IMR-90 (cell line): Measurements from ENCODE around the gene HIGD1C. TPM values are rescaled to one million over a fixed set of nuclear protein-coding genes. Genes with fewer than 3 reads are reported as not detected.

Experiments
- ATAC-seq: fragments of 200-7000 bp; cut with Tn5 transposase; 2 replicates; pipeline ENCODE4 v1.9.1; 2020; ENCODE audit warnings: low read depth, mild to moderate bottlenecking, moderate library complexity
- BruUV-seq: library from RNA; stranded (reverse); fragments of 400-500 nt; replicated peaks from 2 replicates; lab custom pipeline; 2021; lab: Mats Ljungman, UMichigan
- CTCF ChIA-PET: fragments of 300-600 bp; formaldehyde crosslinking; extraction: SDS; loops from one replicate; lab custom pipeline; 2021; ENCODE audit warnings: antibody characterized with exemption; lab: Yijun Ruan, JAX
- POLR2A ChIA-PET: fragments of 300-600 bp; sonication (Branson Sonifier 250); formaldehyde crosslinking; loops from one replicate; lab custom pipeline; 2022; ENCODE audit warnings: antibody characterized with exemption; ENCODE audit not compliant: unreplicated experiment; lab: Charles Lee
- DNase-seq: peaks from one replicate; pipeline ENCODE4 v3.0.0; 2013
- H2AFZ ChIP-seq: replicated peaks from 2 replicates; pipeline ENCODE3; 2013; ENCODE audit warnings: low read length, mild to moderate bottlenecking; ENCODE audit not compliant: poor library complexity
- H2AK5ac ChIP-seq: 2 replicates; pipeline ENCODE4 v1.6.1; 2013; ENCODE audit warnings: low read depth, low read length, inconsistent platforms
- H2AK9ac ChIP-seq: replicated peaks from 2 replicates; pipeline ENCODE3; 2013; ENCODE audit warnings: mild to moderate bottlenecking, low read depth, low read length, moderate library complexity; ENCODE audit not compliant: poor library complexity
- H2BK120ac ChIP-seq: 2 replicates; pipeline ENCODE4 v1.6.1; 2013; ENCODE audit warnings: low read depth, low read length, inconsistent platforms
- H2BK15ac ChIP-seq: 3 replicates; pipeline ENCODE4 v1.6.1; 2013; ENCODE audit warnings: low read depth, low read length, inconsistent platforms
- H2BK20ac ChIP-seq: 2 replicates; pipeline ENCODE4 v1.6.1; 2013; ENCODE audit warnings: low read depth, mild to moderate bottlenecking, inconsistent platforms, low read length, moderate library complexity
- H2BK5ac ChIP-seq: 2 replicates; pipeline ENCODE4 v1.6.1; 2013; ENCODE audit warnings: mild to moderate bottlenecking, low read depth, low read length, inconsistent platforms; ENCODE audit not compliant: poor library complexity, severe bottlenecking
- H3K14ac ChIP-seq: replicated peaks from 2 replicates; pipeline ENCODE4 v1.6.1; 2013; ENCODE audit warnings: low read depth, low read length, inconsistent platforms
- H3K18ac ChIP-seq: 2 replicates; pipeline ENCODE4 v1.6.1; 2013; ENCODE audit warnings: low read depth, low read length, control low read depth
- H3K23ac ChIP-seq: 2 replicates; pipeline ENCODE4 v1.6.1; 2013; ENCODE audit warnings: low read depth, low read length, inconsistent platforms
- H3K27ac ChIP-seq: 2 replicates; pipeline ENCODE4 v1.5.1; 2013; ENCODE audit warnings: mild to moderate bottlenecking, control low read depth, low read length; ENCODE audit not compliant: insufficient read depth
- H3K27me3 ChIP-seq: 2 replicates; pipeline ENCODE4 v1.6.1; 2013; ENCODE audit warnings: low read length; ENCODE audit not compliant: control insufficient read depth, insufficient read depth
- H3K36me3 ChIP-seq: 2 replicates; pipeline ENCODE4 v1.6.1; 2013; ENCODE audit warnings: low read length, mixed read lengths; ENCODE audit not compliant: control insufficient read depth, insufficient read depth
- H3K4ac ChIP-seq: 2 replicates; pipeline ENCODE4 v1.6.1; 2013; ENCODE audit warnings: low read depth, low read length, inconsistent platforms
- H3K4me1 ChIP-seq: 2 replicates; pipeline ENCODE4 v1.6.1; 2013; ENCODE audit warnings: low read length, mixed read lengths; ENCODE audit not compliant: control insufficient read depth, insufficient read depth
- H3K4me2 ChIP-seq: 2 replicates; pipeline ENCODE4 v1.6.1; 2013; ENCODE audit warnings: low read depth, mild to moderate bottlenecking, control low read depth, low read length, moderate library complexity
- H3K4me3 ChIP-seq: 2 replicates; pipeline ENCODE4 v1.5.1; 2013; ENCODE audit warnings: low read depth, mild to moderate bottlenecking, control low read depth, low read length, moderate library complexity; ENCODE audit not compliant: insufficient read depth
- H3K56ac ChIP-seq: 2 replicates; pipeline ENCODE4 v1.6.1; 2013; ENCODE audit warnings: low read length, inconsistent platforms; ENCODE audit not compliant: insufficient read depth; ENCODE audit errors: extremely low read depth
- H3K79me1 ChIP-seq, 2 experiments: 2 replicates each; pipeline ENCODE4 v1.6.1; 2013; ENCODE audit warnings: low read length in 2 of 2, inconsistent platforms in 1 of 2, low read depth in 1 of 2
- H3K9ac ChIP-seq: 2 replicates; pipeline ENCODE4 v1.6.1; 2013; ENCODE audit warnings: low read depth, low read length, control low read depth
- H3K9me1 ChIP-seq: 2 replicates; pipeline ENCODE4 v1.6.1; 2013; ENCODE audit warnings: low read length, inconsistent platforms; ENCODE audit not compliant: insufficient read depth
- H3K9me3 ChIP-seq: 2 replicates; pipeline ENCODE4 v1.6.1; 2013; ENCODE audit warnings: low read length; ENCODE audit not compliant: control insufficient read depth, insufficient read depth
- H4K20me1 ChIP-seq: 2 replicates; pipeline ENCODE4 v1.6.1; 2013; ENCODE audit warnings: low read length, inconsistent platforms; ENCODE audit not compliant: insufficient read depth
- H4K5ac ChIP-seq: 2 replicates; pipeline ENCODE4 v1.6.1; 2013; ENCODE audit warnings: mild to moderate bottlenecking, low read depth, low read length, control low read depth
- H4K8ac ChIP-seq, 2 experiments: 2 replicates each; pipeline ENCODE4 v1.6.1; 2013; ENCODE audit warnings: low read depth in 2 of 2, low read length in 2 of 2, control low read depth in 1 of 2, inconsistent platforms in 1 of 2
- H4K91ac ChIP-seq: 2 replicates; pipeline ENCODE4 v1.6.1; 2013; ENCODE audit warnings: low read depth, low read length, inconsistent platforms; ENCODE audit not compliant: insufficient read depth
- CEBPB ChIP-seq: IDR thresholded peaks from 2 replicates; pipeline ENCODE4 v1.6.1; 2012; ENCODE audit warnings: low read depth, low read length, improper control_type of control experiment
- RCOR1 ChIP-seq: IDR thresholded peaks from 2 replicates; pipeline ENCODE4 v1.6.1; 2012; ENCODE audit warnings: mild to moderate bottlenecking, low read length, improper control_type of control experiment; ENCODE audit not compliant: insufficient replicate concordance
- WGBS, 2 experiments: methylation state at CpG; one replicate each; pipeline versions ENCODE4 v1.1.5 to v1.1.7; 2013; ENCODE audit warnings: missing lambda C conversion rate in 2 of 2; ENCODE audit not compliant: insufficient read length in 1 of 2; ENCODE audit errors: extremely low coverage in 2 of 2; 5-methylcytosine and 5-hydroxymethylcytosine counted together
- dilution Hi-C: fragments of 300-500 bp; cut with HindIII; formaldehyde crosslinking; loops from one replicate; pipeline ENCODE4 v1.14.3; 2018; ENCODE audit warnings: low sequenced_read_pairs; ENCODE audit not compliant: unreplicated experiment
- in situ Hi-C: fragments of 300-500 bp; cut with MboI; formaldehyde crosslinking; loops from 3 replicates; pipeline ENCODE4 v1.14.3; 2019; ENCODE audit warnings: low sequenced_read_pairs, inconsistent platforms, mixed read lengths
- intact Hi-C: fragments of 100-400 bp; cut with micrococcal nuclease; formaldehyde crosslinking; loops from 2 replicates; pipeline ENCODE4 v1.10.0; 2022
- polyA plus RNA-seq, 3 experiments: library from polyadenylated mRNA; depleted of rRNA; stranded (reverse); fragments of >200 nt; gene quantifications; 2 replicates each; pipeline ENCODE4 v1.2.3, GENCODE V29; 2012; ENCODE audit warnings: low replicate concordance in 1 of 3
- total RNA-seq: library from RNA; depleted of rRNA; stranded (reverse); fragments of >200 nt; gene quantifications from 2 replicates; pipeline ENCODE4 v1.2.3, GENCODE V29; 2012
- TF ChIP-seq, protein P1 (sequence below): conservative IDR thresholded peaks from 2 replicates; pipeline ENCODE4 v1.5.1; 2012; ENCODE audit warnings: mild to moderate bottlenecking, low read depth, low read length, improper control_type of control experiment

Gene HIGD1C
- total and polyA plus RNA-seq, 2 of the 4 experiments (the other 2 are of a cell fraction), result not detected

DNA sequence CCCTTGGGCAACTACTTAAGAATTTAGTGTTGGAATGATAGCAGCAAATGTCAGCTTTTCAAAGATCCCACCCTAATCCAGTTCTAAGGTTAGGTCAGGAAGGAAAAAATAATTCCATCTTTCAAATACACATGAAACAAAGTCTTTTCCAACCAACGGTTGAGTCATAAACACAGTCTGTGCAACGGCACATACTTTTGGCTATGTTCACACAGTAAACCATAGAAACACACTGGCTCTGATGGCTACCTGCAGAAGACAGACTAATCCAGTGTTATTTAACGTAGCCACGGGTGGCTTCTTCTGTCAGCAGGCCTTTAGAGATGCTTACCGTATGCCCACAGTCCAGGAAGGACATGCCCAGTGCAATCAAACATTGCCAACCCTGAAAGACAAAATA is 35.7 kb downstream of the HIGD1C start:
- no peak overlapping the region for H4K91ac ChIP-seq
- H4K5ac ChIP-seq, result no peak overlapping the region
- H2AFZ ChIP-seq, result no peak overlapping the region
- 50% methylated on average over 5 of the region's 5 CpGs; no CpG with 5 or more reads in 1 of the 2 experiments for WGBS, 2 experiments
- no peaks in the 10 kb centered on the region for H3K9me3 ChIP-seq
- no peak overlapping the region for H3K27ac ChIP-seq
- dilution Hi-C loops (no loop called here), in situ Hi-C loops (loop anchor here (10.0 to 25.0 kb wide), 2 partner anchors 163 to 501 kb away; no protein-coding TSS in a partner anchor), intact Hi-C loops (loop anchor here (5.0 kb wide), 1 partner anchor 66 kb away; no protein-coding TSS in a partner anchor)
- ChIA-PET POLR2A (no interaction called here), CTCF (interaction anchor here (1.1 to 6.2 kb wide), 6 partner anchors 31 to 223 kb away, joined by 3 to 41 read pairs (median 6); partner anchors contain the start of gene ATF1)
- no peak overlapping the region for H2BK120ac ChIP-seq
- H3K23ac ChIP-seq, result no peak overlapping the region; the same call in 1 of the 2 replicates
- TF ChIP-seq, protein P1, sequence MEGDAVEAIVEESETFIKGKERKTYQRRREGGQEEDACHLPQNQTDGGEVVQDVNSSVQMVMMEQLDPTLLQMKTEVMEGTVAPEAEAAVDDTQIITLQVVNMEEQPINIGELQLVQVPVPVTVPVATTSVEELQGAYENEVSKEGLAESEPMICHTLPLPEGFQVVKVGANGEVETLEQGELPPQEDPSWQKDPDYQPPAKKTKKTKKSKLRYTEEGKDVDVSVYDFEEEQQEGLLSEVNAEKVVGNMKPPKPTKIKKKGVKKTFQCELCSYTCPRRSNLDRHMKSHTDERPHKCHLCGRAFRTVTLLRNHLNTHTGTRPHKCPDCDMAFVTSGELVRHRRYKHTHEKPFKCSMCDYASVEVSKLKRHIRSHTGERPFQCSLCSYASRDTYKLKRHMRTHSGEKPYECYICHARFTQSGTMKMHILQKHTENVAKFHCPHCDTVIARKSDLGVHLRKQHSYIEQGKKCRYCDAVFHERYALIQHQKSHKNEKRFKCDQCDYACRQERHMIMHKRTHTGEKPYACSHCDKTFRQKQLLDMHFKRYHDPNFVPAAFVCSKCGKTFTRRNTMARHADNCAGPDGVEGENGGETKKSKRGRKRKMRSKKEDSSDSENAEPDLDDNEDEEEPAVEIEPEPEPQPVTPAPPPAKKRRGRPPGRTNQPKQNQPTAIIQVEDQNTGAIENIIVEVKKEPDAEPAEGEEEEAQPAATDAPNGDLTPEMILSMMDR, result no peak
- TF ChIP-seq RCOR1 (no peak), CEBPB (peak; percentile 41; the same call in 1 of the 2 replicates)
- peaks cover 25% of the 10 kb centered on the region for H3K36me3 ChIP-seq
- no peak overlapping the region for H3K56ac ChIP-seq
- no peak overlapping the region for H2BK20ac ChIP-seq
- no peak overlapping the region for H3K4me2 ChIP-seq
- H3K27me3 ChIP-seq, result no peaks in the 10 kb centered on the region
- H2BK5ac ChIP-seq, result no peak overlapping the region
- H3K14ac ChIP-seq, result 0 out of 2 replicates have a peak overlapping the region, but pooled peaks have one; percentile 60
- no peak overlapping the region for H3K18ac ChIP-seq
- no peak overlapping the region for H2BK15ac ChIP-seq
- H3K4ac ChIP-seq, result no peak overlapping the region
- H3K4me1 ChIP-seq, result peaks cover 5% of the 10 kb centered on the region; the same call in 1 of the 2 replicates
- no peak overlapping the region for H3K9ac ChIP-seq
- H3K4me3 ChIP-seq, result no peak overlapping the region
- 0 out of 2 replicates have a peak, but pooled peaks cover 3% of the 10 kb centered on the region for H4K20me1 ChIP-seq
- BruUV-seq, result no TSS peak
- no peak overlapping the region for H2AK5ac ChIP-seq
- 0 out of 2 replicates have a peak, but pooled peaks have one; percentile 25 for ATAC-seq
- H3K9me1 ChIP-seq, result peaks cover 4% of the 10 kb centered on the region; the same call in 1 of the 2 replicates
- no peak overlapping the region for H2AK9ac ChIP-seq
- no peaks in the 10 kb centered on the region; a peak in 1 of 4 replicates for H3K79me1 ChIP-seq
- H4K8ac ChIP-seq, result no peak overlapping the region
- peak; percentile 64 for DNase-seq
